GM19455 (cell line): ENCODE results near the gene NR5A2.
"Not testable (repeated sequence)": the region's sequence is repeated elsewhere in the genome, so short reads cannot be mapped to it uniquely, and the experiment has no call there.

Experiments
- ATAC-seq: cut with Tn5 transposase; IDR thresholded peaks from one replicate; pipeline ENCODE4 v1.9.1; 2021; ENCODE audit not compliant: unreplicated experiment

NR5A2 gene

GRCh38 chr1:200157715-200158114 lies 130.2 kb downstream of the NR5A2 start:
- ATAC-seq: no peak

- ATAC-seq: no peak
These were observed 134.3 kb downstream of the NR5A2 start for GRCh38 chr1:200161801-200162200.

- ATAC-seq: no peak
These were observed 134.7 kb downstream of the NR5A2 start for GRCh38 chr1:200162258-200162657.

- no peak for ATAC-seq
These were observed 135.4 kb downstream of the NR5A2 start for GRCh38 chr1:200162877-200163276.

- no peak for ATAC-seq
These were observed 136.4 kb downstream of the NR5A2 start for GRCh38 chr1:200163911-200164310.

- ATAC-seq: no peak
These were observed 138.1 kb downstream of the NR5A2 start for GRCh38 chr1:200165493-200166220.

GRCh38 chr1:200166411-200166810 lies 138.9 kb downstream of the NR5A2 start:
- ATAC-seq: no peak

GRCh38 chr1:200168926-200169325 lies 141.4 kb downstream of the NR5A2 start:
- ATAC-seq: no peak

GRCh38 chr1:200172311-200172710 lies 144.8 kb downstream of the NR5A2 start:
- no peak for ATAC-seq

- no peak for ATAC-seq
These were observed 145.6 kb downstream of the NR5A2 start for GRCh38 chr1:200173097-200173618.

GRCh38 chr1:200174525-200175295 lies 147.2 kb downstream of the NR5A2 start:
- ATAC-seq: no peak

GRCh38 chr1:200176181-200176580 lies 148.7 kb downstream of the NR5A2 start:
- no peak for ATAC-seq

GRCh38 chr1:200176798-200177197 lies 149.3 kb downstream of the NR5A2 start:
- no peak for ATAC-seq

- no peak for ATAC-seq
These were observed 150.8 kb downstream of the NR5A2 start for GRCh38 chr1:200178340-200178739.

- no peak for ATAC-seq
These were observed 151.7 kb downstream of the NR5A2 start for GRCh38 chr1:200179126-200179780.

GRCh38 chr1:200179781-200180160 lies 152.3 kb downstream of the NR5A2 start:
- no peak for ATAC-seq

- no peak for ATAC-seq
These were observed 153.3 kb downstream of the NR5A2 start for GRCh38 chr1:200180821-200181220.

- ATAC-seq: no peak
These were observed 154.4 kb downstream of the NR5A2 start for GRCh38 chr1:200181861-200182260.

GRCh38 chr1:200182701-200183100 lies 155.2 kb downstream of the NR5A2 start:
- no peak for ATAC-seq

- ATAC-seq: no peak
These were observed 156.1 kb downstream of the NR5A2 start for GRCh38 chr1:200183637-200184036.

GRCh38 chr1:200184196-200184595 lies 156.7 kb downstream of the NR5A2 start:
- no peak for ATAC-seq

- ATAC-seq: not testable (repeated sequence)
These were observed 157.7 kb downstream of the NR5A2 start for GRCh38 chr1:200185191-200185590.
